ENCODE results near the gene APOBR.

GRCh38 chr16:28546626-28547025 is 52.2 kb downstream of the APOBR start:
- TF ChIP-seq, protein P1, sequence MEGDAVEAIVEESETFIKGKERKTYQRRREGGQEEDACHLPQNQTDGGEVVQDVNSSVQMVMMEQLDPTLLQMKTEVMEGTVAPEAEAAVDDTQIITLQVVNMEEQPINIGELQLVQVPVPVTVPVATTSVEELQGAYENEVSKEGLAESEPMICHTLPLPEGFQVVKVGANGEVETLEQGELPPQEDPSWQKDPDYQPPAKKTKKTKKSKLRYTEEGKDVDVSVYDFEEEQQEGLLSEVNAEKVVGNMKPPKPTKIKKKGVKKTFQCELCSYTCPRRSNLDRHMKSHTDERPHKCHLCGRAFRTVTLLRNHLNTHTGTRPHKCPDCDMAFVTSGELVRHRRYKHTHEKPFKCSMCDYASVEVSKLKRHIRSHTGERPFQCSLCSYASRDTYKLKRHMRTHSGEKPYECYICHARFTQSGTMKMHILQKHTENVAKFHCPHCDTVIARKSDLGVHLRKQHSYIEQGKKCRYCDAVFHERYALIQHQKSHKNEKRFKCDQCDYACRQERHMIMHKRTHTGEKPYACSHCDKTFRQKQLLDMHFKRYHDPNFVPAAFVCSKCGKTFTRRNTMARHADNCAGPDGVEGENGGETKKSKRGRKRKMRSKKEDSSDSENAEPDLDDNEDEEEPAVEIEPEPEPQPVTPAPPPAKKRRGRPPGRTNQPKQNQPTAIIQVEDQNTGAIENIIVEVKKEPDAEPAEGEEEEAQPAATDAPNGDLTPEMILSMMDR (conservative IDR thresholded peaks at IDR 0.05; ENCODE audit: low read length) = no peak
- TF ChIP-seq EZH2phosphoT487 (IDR thresholded peaks at IDR 0.05; ENCODE audit: borderline replicate concordance) = no peak

Measured in Loucy (cell line).